Upper lobe of left lung (tissue), 4 donors: ENCODE data around the gene TMEM95.

Source experiments
- CTCF ChIP-seq, 6 experiments: fragments of 450-650 bp in 4 of 6; fragments of 200-600 bp in 2 of 6; sonication (generic) in 2 of 6; IDR thresholded peaks; one replicate each; pipeline ENCODE4 v1.5.1; 2016 to 2019; ENCODE audit warnings: antibody characterized with exemption in 6 of 6
- EP300 ChIP-seq, 4 donors: sonication (generic); formaldehyde crosslinking; IDR thresholded peaks; one replicate each; pipeline ENCODE4 v1.5.1; 2017; ENCODE audit warnings: antibody characterized with exemption in 4 of 4, control low read depth in 2 of 4
- POLR2A ChIP-seq, 4 donors: fragments of 450-650 bp; IDR thresholded peaks; one replicate each; pipeline ENCODE4 v1.5.1; 2016 to 2017; ENCODE audit warnings: antibody characterized with exemption in 4 of 4, mild to moderate bottlenecking in 2 of 4
- POLR2AphosphoS5 ChIP-seq, 2 donors: sonication (generic); formaldehyde crosslinking; IDR thresholded peaks; one replicate each; pipeline ENCODE4 v1.5.1; 2017; ENCODE audit warnings: antibody characterized with exemption in 2 of 2

DNA sequence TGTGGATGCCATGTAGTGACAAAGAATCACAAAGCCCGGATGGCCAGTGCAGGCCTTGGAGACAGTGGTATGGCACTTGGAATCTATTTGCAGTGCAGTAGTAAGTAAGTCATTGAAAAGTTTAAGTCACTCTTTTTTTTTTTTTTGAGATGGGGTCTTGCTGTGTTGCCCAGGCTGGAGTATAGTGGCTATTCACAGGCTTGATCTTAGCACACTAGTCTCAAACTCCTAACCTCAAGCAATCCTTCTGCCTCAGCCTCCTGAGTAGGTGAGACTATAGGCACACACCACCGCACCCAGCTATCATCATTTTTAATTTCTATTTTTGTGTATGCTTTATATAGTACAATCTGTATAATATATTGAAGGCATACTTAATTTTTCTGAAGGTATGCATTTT, 43.7 kb downstream of the TMEM95 start:
- TF ChIP-seq CTCF (IDR thresholded peaks at IDR 0.05) (no peak), POLR2AphosphoS5 (IDR thresholded peaks at IDR 0.05) (no peak), POLR2A (IDR thresholded peaks at IDR 0.05) (no peak), EP300 (IDR thresholded peaks at IDR 0.05) (no peak)
